Measurements from ENCODE around the gene IPO5. TPM values are rescaled to one million over a fixed set of nuclear protein-coding genes. Genes with fewer than 3 reads are reported as not detected.

The IPO5 gene
- total and polyA plus RNA-seq, 9 donors = 53.9 to 200 (median 130) TPM

DNA sequence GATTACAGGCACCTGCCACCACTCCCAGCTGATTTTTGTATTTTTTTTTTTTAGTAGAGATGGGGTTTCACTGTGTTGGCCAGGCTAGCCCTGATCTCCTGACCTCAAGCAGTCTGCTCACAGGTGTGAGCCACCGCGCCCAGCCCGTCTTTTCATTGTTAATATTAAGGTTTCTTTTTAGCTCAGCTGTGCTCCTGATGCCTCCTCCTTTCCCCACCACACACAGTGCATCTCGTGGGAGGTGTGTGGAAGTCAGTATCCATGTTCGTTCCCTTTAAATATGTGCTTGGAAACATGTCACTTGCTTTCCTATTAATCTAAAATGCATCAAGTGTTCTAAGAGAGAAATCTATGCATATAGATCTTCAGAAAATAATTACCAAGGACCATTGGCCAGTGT is 53.5 kb downstream of the IPO5 start:
- H3K4me3 ChIP-seq = no peak overlapping the region
- H3K27ac ChIP-seq = no peak overlapping the region
- TF ChIP-seq EP300 (IDR thresholded peaks at IDR 0.05) = no peak
- no peak for TF ChIP-seq POLR2A (IDR thresholded peaks at IDR 0.05)
- TF ChIP-seq, protein P1, sequence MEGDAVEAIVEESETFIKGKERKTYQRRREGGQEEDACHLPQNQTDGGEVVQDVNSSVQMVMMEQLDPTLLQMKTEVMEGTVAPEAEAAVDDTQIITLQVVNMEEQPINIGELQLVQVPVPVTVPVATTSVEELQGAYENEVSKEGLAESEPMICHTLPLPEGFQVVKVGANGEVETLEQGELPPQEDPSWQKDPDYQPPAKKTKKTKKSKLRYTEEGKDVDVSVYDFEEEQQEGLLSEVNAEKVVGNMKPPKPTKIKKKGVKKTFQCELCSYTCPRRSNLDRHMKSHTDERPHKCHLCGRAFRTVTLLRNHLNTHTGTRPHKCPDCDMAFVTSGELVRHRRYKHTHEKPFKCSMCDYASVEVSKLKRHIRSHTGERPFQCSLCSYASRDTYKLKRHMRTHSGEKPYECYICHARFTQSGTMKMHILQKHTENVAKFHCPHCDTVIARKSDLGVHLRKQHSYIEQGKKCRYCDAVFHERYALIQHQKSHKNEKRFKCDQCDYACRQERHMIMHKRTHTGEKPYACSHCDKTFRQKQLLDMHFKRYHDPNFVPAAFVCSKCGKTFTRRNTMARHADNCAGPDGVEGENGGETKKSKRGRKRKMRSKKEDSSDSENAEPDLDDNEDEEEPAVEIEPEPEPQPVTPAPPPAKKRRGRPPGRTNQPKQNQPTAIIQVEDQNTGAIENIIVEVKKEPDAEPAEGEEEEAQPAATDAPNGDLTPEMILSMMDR (IDR thresholded peaks at IDR 0.05) = no peak
- 88 to 91% (median 88%) methylated on average over 5 of the region's 5 CpGs for WGBS, 3 donors
- no peaks in the 10 kb centered on the region for H3K36me3 ChIP-seq
- H3K27me3 ChIP-seq = no peaks in the 10 kb centered on the region
- no peaks in the 10 kb centered on the region for H3K4me1 ChIP-seq (ENCODE audit: insufficient read depth)
- intact Hi-C loops (cut with DNase I) = no loop called here
- no peaks in the 10 kb centered on the region for H3K9me3 ChIP-seq
- no peak for DNase-seq

DNA sequence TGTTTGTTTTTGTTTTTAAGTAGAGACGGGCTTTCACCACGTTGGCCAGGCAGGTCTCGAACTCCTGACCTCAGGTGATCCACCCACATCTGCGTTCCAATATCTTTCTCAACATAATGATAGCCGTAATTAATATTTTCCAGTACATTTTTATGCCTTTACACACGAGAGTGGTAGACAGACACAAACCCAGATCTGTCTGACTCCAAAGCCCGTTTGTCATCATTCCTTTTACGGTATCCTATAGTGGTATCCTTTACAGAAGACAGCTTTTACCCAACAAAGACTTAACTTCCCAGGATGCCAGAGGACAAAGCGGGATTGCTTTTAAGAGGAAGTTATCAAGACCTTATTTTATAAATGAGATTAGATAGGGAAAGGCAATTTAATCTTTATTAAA is 59.8 kb downstream of the IPO5 start:
- WGBS, 3 donors = 89 to 91% (median 91%) methylated on average over 9 of the region's 9 CpGs
- TF ChIP-seq, protein P1 (IDR thresholded peaks at IDR 0.05) = no peak
- TF ChIP-seq POLR2A (IDR thresholded peaks at IDR 0.05) (no peak), EP300 (IDR thresholded peaks at IDR 0.05) (no peak)
- Histone ChIP-seq H3K27me3 (no peaks in the 10 kb centered on the region), H3K36me3 (no peaks in the 10 kb centered on the region), H3K4me1 (ENCODE audit: insufficient read depth) (no peaks in the 10 kb centered on the region), H3K27ac (no peak overlapping the region), H3K4me3 (no peak overlapping the region), H3K9me3 (no peaks in the 10 kb centered on the region)
- DNase-seq = no peak
- intact Hi-C loops (cut with DNase I) = no loop called here

DNA sequence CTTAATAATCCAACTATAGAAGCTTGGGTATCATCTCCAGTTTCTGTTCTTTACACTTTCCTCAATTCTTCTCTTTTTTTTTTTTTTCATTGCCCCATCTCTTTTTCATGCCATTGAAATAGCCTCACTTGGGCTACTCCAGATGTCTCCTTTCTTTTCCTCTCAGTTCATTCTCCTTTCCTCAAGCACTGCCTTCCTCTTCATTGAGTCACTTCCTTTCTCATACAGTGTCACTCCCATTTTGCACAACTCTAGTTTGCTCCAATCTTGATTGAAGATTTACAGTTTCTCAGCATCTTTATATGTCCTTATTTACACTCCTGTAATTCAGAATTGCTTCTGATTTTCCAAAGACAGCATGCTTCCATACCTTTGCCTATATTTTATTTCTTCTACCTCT is 61.3 kb downstream of the IPO5 start:
- Histone ChIP-seq H3K27me3 (no peaks in the 10 kb centered on the region), H3K36me3 (no peaks in the 10 kb centered on the region), H3K4me3 (no peak overlapping the region), H3K4me1 (ENCODE audit: insufficient read depth) (no peaks in the 10 kb centered on the region), H3K9me3 (no peaks in the 10 kb centered on the region), H3K27ac (no peak overlapping the region)
- intact Hi-C loops (cut with DNase I) = no loop called here
- no peak for TF ChIP-seq EP300 (IDR thresholded peaks at IDR 0.05)
- TF ChIP-seq POLR2A (IDR thresholded peaks at IDR 0.05) = no peak
- TF ChIP-seq, protein P1 (IDR thresholded peaks at IDR 0.05) = no peak
- no peak for DNase-seq

DNA sequence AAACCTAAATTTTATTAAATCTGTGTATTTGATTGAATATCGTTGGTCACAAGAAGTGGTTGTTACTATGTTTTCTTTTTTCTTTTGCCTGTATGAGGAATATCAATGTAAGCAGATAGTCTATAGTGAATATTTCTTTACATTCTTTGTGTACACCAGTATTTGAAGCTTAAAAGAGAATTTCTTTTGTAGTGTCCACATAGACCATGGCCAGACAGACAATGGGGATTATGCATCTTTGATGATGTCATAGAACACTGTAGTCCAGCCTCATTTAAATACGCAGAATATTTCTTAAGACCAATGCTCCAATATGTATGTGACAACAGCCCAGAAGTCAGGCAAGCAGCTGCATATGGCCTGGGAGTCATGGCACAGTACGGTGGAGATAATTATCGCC is 64.8 kb downstream of the IPO5 start:
- intact Hi-C loops (cut with DNase I) = no loop called here
- DNase-seq = no peak
- no peaks in the 10 kb centered on the region for H3K36me3 ChIP-seq
- no peak overlapping the region for H3K4me3 ChIP-seq
- no peak overlapping the region for H3K27ac ChIP-seq
- H3K9me3 ChIP-seq = no peaks in the 10 kb centered on the region
- no peak for TF ChIP-seq POLR2A (IDR thresholded peaks at IDR 0.05)
- no peak for TF ChIP-seq EP300 (IDR thresholded peaks at IDR 0.05)
- TF ChIP-seq, protein P1 (IDR thresholded peaks at IDR 0.05) = no peak
- WGBS, 3 donors = 93 to 95% (median 94%) methylated on average over 4 of the region's 4 CpGs
- no peaks in the 10 kb centered on the region for H3K27me3 ChIP-seq
- no peaks in the 10 kb centered on the region for H3K4me1 ChIP-seq (ENCODE audit: insufficient read depth)

DNA sequence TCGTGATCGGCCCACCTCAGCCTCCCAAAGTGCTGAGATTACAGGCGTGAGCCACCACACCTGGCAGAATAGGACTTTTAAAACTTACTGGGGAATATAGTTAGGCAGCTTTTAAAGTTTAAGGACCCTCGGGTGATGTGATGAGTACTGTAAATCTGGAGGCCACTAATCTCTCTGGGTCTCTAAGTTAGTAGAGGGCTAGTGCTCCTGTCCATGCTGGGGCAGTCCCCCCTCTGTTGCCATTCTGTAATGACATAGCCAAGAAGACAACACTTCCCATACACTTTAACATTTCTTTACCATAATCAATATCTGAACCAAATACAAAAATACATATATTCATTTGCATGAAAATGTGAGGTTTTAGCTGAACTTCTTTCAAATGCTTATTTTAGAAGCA is 65.7 kb downstream of the IPO5 start:
- H3K27ac ChIP-seq = no peak overlapping the region
- H3K9me3 ChIP-seq = no peaks in the 10 kb centered on the region
- intact Hi-C loops (cut with DNase I) = no loop called here
- WGBS, 3 donors = 90 to 94% (median 92%) methylated on average over 4 of the region's 4 CpGs
- no peaks in the 10 kb centered on the region for H3K27me3 ChIP-seq
- H3K4me3 ChIP-seq = no peak overlapping the region
- no peaks in the 10 kb centered on the region for H3K36me3 ChIP-seq
- no peak for DNase-seq
- no peaks in the 10 kb centered on the region for H3K4me1 ChIP-seq (ENCODE audit: insufficient read depth)
- TF ChIP-seq POLR2A (IDR thresholded peaks at IDR 0.05) (no peak), EP300 (IDR thresholded peaks at IDR 0.05) (no peak)
- TF ChIP-seq, protein P1 (IDR thresholded peaks at IDR 0.05) = no peak

Measured in ovary (tissue), 9 donors.